HepG2 (cell line): ENCODE measurements around the gene ESYT3. TPM values are rescaled to one million over a fixed set of nuclear protein-coding genes. Genes with fewer than 3 reads are reported as not detected.
"Not testable (repeated sequence)": the region's sequence is repeated elsewhere in the genome, so short reads cannot be mapped to it uniquely, and the experiment has no call there.

Experiments
- ATAC-seq: fragments of 200-7000 bp; cut with Tn5 transposase; 3 replicates; pipeline ENCODE4 v1.9.1; 2020; ENCODE audit warnings: mild to moderate bottlenecking, moderate library complexity
- BruUV-seq: library from RNA; stranded (reverse); fragments of 400-500 nt; replicated peaks from 2 replicates; lab custom pipeline; 2021; lab: Mats Ljungman, UMichigan
- CTCF ChIA-PET: fragments of 300-600 bp; formaldehyde crosslinking; extraction: SDS; loops from one replicate; lab custom pipeline; 2021; ENCODE audit warnings: low total read pairs, inconsistent platforms, low intra/inter-chr PET ratio; lab: Yijun Ruan, JAX
- POLR2A ChIA-PET: fragments of 350-600 bp; sonication (Branson Sonifier 250); formaldehyde crosslinking; loops from one replicate; lab custom pipeline; 2020; ENCODE audit warnings: antibody characterized with exemption, inconsistent platforms; lab: Yijun Ruan, JAX
- DNase-seq: peaks from one replicate; pipeline ENCODE4 v3.0.0-alpha.2; 2015; ENCODE audit warnings: low spot score
- FAIRE-seq: peaks from 3 replicates; lab custom pipeline; 2011; peaks lifted over from hg19 to GRCh38; lab: Jason Lieb, UNC
- H2AFZ ChIP-seq: one replicate; pipeline ENCODE4 v1.6.1; 2011; ENCODE audit warnings: low read length, inconsistent platforms
- H3K27ac ChIP-seq: fragments of 300-600 bp; 3 replicates; pipeline ENCODE4 v1.8.0; 2011; ENCODE audit warnings: mixed run types, mild to moderate bottlenecking, mixed read lengths, low read length, inconsistent platforms; ENCODE audit not compliant: insufficient read depth; ENCODE audit errors: extremely low read length
- H3K27me3 ChIP-seq, 2 experiments: fragments of 200-600 bp in 1 of 2; 2 replicates in 1 of 2; 3 replicates in 1 of 2; pipeline versions ENCODE4 v1.6.0 to v1.8.0; 2011; ENCODE audit warnings: low read length in 2 of 2, mild to moderate bottlenecking in 2 of 2, moderate library complexity in 2 of 2, inconsistent platforms in 1 of 2; ENCODE audit not compliant: insufficient read depth in 2 of 2, control insufficient read depth in 1 of 2
- H3K36me3 ChIP-seq, 2 experiments: fragments of 200-600 bp in 1 of 2; replicated peaks in 1 of 2; 2 replicates in 1 of 2; 3 replicates in 1 of 2; pipeline versions ENCODE4 v1.5.1 to v1.8.0; 2011; ENCODE audit warnings: low read length in 2 of 2, inconsistent platforms in 1 of 2; ENCODE audit not compliant: insufficient read depth in 2 of 2, control insufficient read depth in 1 of 2
- H3K4me1 ChIP-seq: 2 replicates; pipeline ENCODE4 v1.5.1; 2012; ENCODE audit warnings: low read length, inconsistent platforms; ENCODE audit not compliant: insufficient read depth
- H3K4me2 ChIP-seq: 2 replicates; pipeline ENCODE4 v1.6.0; 2011; ENCODE audit warnings: low read depth, low read length, inconsistent platforms
- H3K4me3 ChIP-seq, 3 experiments: fragments of 200-600 bp in 1 of 3; sonication (generic), shearing (Covaris generic) in 1 of 3; replicated peaks in 1 of 3; 2 replicates each; pipeline ENCODE4 v1.5.1; 2011 to 2016; ENCODE audit warnings: low read length in 3 of 3, inconsistent platforms in 2 of 3, low read depth in 2 of 3, mild to moderate bottlenecking in 2 of 3, control low read depth in 1 of 3, mixed read lengths in 1 of 3; ENCODE audit not compliant: insufficient read depth in 1 of 3
- H3K79me2 ChIP-seq: one replicate; pipeline ENCODE4 v1.6.1; 2011; ENCODE audit warnings: low read length, inconsistent platforms; ENCODE audit not compliant: insufficient read depth
- H3K9ac ChIP-seq: 2 replicates; pipeline ENCODE4 v1.6.0; 2011; ENCODE audit warnings: mild to moderate bottlenecking, low read depth, low read length, inconsistent platforms; ENCODE audit not compliant: insufficient read depth
- H3K9me3 ChIP-seq: 2 replicates; pipeline ENCODE4 v1.5.1; 2012; ENCODE audit warnings: mild to moderate bottlenecking, low read length
- H4K20me1 ChIP-seq: 2 replicates; pipeline ENCODE4 v1.6.0; 2011; ENCODE audit warnings: inconsistent platforms, mild to moderate bottlenecking, low read length, moderate library complexity; ENCODE audit not compliant: insufficient read depth
- BORCS8-MEF2B ChIP-seq: sonication (generic); formaldehyde crosslinking; IDR thresholded peaks from 2 replicates; pipeline ENCODE4 v1.8.0; 2022; ENCODE audit warnings: mild to moderate bottlenecking, missing genetic modification reagents
- THAP11 ChIP-seq: IDR thresholded peaks from 2 replicates; pipeline ENCODE4 v1.6.1; 2016; ENCODE audit warnings: missing biosample characterization, missing genetic modification reagents
- ZNF274 ChIP-seq: sonication (generic); formaldehyde crosslinking; IDR thresholded peaks from 2 replicates; pipeline ENCODE4 v1.5.1; 2020; ENCODE audit warnings: mild to moderate bottlenecking, missing genetic modification reagents
- WGBS: methylation state at CpG from one replicate; pipeline ENCODE4 v1.1.6; 2017; ENCODE audit warnings: low lambda C conversion rate; 5-methylcytosine and 5-hydroxymethylcytosine counted together
- in situ Hi-C: cut with HindIII; loops from 2 replicates; pipeline ENCODE4 v1.10.0; 2017; ENCODE audit warnings: low pct_unique_long_range_greater_than_20kb; ENCODE audit not compliant: extremely low pct_ligation_motif_present
- intact Hi-C: fragments of 100-400 bp; cut with micrococcal nuclease; formaldehyde crosslinking; loops from one replicate; pipeline ENCODE4 v1.10.0; 2022; ENCODE audit not compliant: unreplicated experiment
- polyA plus RNA-seq, 8 experiments: library from polyadenylated mRNA; depleted of rRNA in 3 of 8; stranded (reverse) in 7 of 8; unstranded in 1 of 8; fragments of >200 nt; fragmentation: Illumina TruSeq in 4 of 8; extraction: Trizol in 4 of 8; gene quantifications; 2 replicates each; pipeline versions ENCODE4 v1.2.1 to v1.2.3, GENCODE V29; 2011 to 2016; ENCODE audit warnings: low read depth in 4 of 8, missing spikeins in 1 of 8, mixed read lengths in 1 of 8; ENCODE audit not compliant: insufficient read depth in 1 of 8
- total RNA-seq, 5 experiments: library from RNA; depleted of rRNA; stranded (reverse); fragments of >200 nt; fragmentation: Illumina TruSeq; extraction: Trizol; gene quantifications; 2 replicates each; pipeline ENCODE4 v1.2.3, GENCODE V29; 2016; ENCODE audit warnings: low read depth in 1 of 5

Gene ESYT3
- total and polyA plus RNA-seq, 2 of the 13 experiments (the other 11 are each of a cell fraction or from before 2014, with no cell fraction given), result 1.5 to 4.1 TPM

DNA sequence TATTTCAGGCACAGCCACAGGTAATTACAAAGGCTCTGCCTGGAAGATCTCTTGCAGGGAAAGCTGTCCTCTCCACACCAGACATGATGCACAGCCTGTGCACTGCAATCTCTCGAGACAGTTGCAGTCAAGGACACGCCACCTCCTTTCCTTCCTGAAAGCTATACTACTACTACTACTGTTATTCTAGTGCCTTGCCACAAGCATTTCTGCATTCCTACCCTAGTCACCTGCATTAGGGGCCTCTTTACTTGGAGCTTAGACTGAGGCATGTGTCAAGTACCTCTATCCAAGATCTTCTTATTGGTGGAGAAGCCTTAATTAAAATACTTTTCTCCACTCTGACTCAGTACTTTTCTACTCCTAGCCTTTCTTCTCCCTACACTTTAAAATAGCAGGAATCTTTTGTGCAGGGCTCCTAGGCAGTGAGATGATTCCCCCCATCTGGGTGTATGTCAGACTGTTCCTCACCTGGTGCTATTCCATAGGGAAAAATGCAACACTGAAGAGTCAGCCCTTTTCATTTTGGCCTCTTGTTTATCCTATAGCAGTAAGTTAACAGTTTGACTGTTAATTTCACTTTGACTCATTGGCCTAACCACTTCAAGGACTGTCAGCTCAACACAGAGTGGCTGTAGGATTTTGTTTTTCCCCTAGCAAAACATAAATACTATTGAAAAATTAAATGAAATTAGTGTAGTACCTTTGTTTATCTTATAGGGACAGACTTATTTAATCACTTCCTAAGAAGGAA lies 78.9 kb downstream of the ESYT3 start:
- ATAC-seq (no peak), FAIRE-seq (no peak), DNase-seq (no peak)
- no peaks in the 10 kb centered on the region for H4K20me1 ChIP-seq
- POLR2A ChIA-PET, result no interaction called here
- in situ Hi-C loops, result no loop called here
- H3K4me1 ChIP-seq, result no peaks in the 10 kb centered on the region
- intact Hi-C loops, result no loop called here
- CTCF ChIA-PET, result no interaction called here
- no peaks in the 10 kb centered on the region for H3K27me3 ChIP-seq
- no peak overlapping the region for H3K4me3 ChIP-seq
- H3K9me3 ChIP-seq, result no peaks in the 10 kb centered on the region
- WGBS, result 95% methylated on average over 2 of the region's 2 CpGs
- H3K79me2 ChIP-seq, result no peaks in the 10 kb centered on the region
- H3K9ac ChIP-seq, result no peak overlapping the region
- H3K27ac ChIP-seq, result no peak overlapping the region
- H3K36me3 ChIP-seq, result no peaks in the 10 kb centered on the region; a peak in 1 of 5 replicates
- no peak overlapping the region for H3K4me2 ChIP-seq
- H2AFZ ChIP-seq, result no peak overlapping the region
- BruUV-seq, result no TSS peak
- TF ChIP-seq ZNF274 (CRISPR knock-in tag) (no peak), BORCS8-MEF2B (CRISPR knock-in tag) (no peak), THAP11 (no peak)

DNA sequence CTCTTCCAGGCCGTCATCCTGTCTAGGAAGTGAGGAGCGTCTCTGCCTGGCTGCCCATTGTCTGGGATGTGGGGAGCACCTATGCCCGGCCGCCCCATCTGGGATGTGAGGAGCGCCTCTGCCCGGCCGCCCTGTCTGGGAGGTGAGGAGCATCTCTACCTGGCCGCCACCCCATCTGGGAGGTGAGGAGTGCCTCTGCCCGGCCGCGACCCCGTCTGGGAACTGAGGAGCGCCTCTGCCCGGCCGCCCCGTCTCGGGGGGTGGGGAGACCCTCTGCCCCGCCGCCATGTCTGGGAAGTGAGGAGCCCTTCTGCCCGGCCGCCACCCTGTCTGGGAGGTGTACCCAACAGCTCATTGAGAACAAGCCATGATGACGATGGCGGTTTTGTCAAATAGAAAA lies 87.0 kb downstream of the ESYT3 start:
- BruUV-seq, H3K27ac ChIP-seq, H3K27me3 ChIP-seq, H3K9ac ChIP-seq, H2AFZ ChIP-seq, POLR2A ChIA-PET, H4K20me1 ChIP-seq, H3K4me1 ChIP-seq, FAIRE-seq, H3K79me2 ChIP-seq, H3K9me3 ChIP-seq, intact Hi-C loops, H3K4me2 ChIP-seq, H3K4me3 ChIP-seq, DNase-seq, ATAC-seq, H3K36me3 ChIP-seq, in situ Hi-C loops, CTCF ChIA-PET: not testable (repeated sequence)
- 99% methylated on average over 11 of the region's 23 CpGs for WGBS

Other genes starting within 250 kb of the ESYT3 start
- 38.9 and 48.9 TPM in 2 replicates for gene ARMC8, start 247.3 kb upstream of the ESYT3 start, total RNA-seq (2016; rRNA removed; fragmentation: Illumina TruSeq; extraction: Trizol)
- 50.7 and 55.3 TPM in 2 replicates for gene ARMC8, start 247.3 kb upstream of the ESYT3 start, polyA plus RNA-seq (2011; rRNA removed)
- gene NME9, start 104.8 kb upstream of the ESYT3 start, total RNA-seq (2016; rRNA removed; fragmentation: Illumina TruSeq; extraction: Trizol), result not detected in 2 replicates
- not detected in 2 replicates for gene NME9, start 104.8 kb upstream of the ESYT3 start, polyA plus RNA-seq (2011; rRNA removed)
- gene MRAS, start 86.0 kb upstream of the ESYT3 start, total RNA-seq (2016; rRNA removed; fragmentation: Illumina TruSeq; extraction: Trizol), result 36.2 TPM in 2 replicates
- 8.8 and 8.9 TPM in 2 replicates for gene MRAS, start 86.0 kb upstream of the ESYT3 start, polyA plus RNA-seq (2011; rRNA removed)
- gene CEP70, start 159.6 kb downstream of the ESYT3 start, total RNA-seq (2016; rRNA removed; fragmentation: Illumina TruSeq; extraction: Trizol), result 22.3 and 24.4 TPM in 2 replicates
- 3.9 and 4.0 TPM in 2 replicates for gene CEP70, start 159.6 kb downstream of the ESYT3 start, polyA plus RNA-seq (2011; rRNA removed)
- gene FAIM, start 174.2 kb downstream of the ESYT3 start, total RNA-seq (2016; rRNA removed; fragmentation: Illumina TruSeq; extraction: Trizol), result 25.8 and 33.9 TPM in 2 replicates
- gene FAIM, start 174.2 kb downstream of the ESYT3 start, polyA plus RNA-seq (2011; rRNA removed), result 3.3 and 4.3 TPM in 2 replicates